VCaP (cell line): ENCODE results near the gene HBM.
"Not testable (repeated sequence)": the region's sequence is repeated elsewhere in the genome, so short reads cannot be mapped to it uniquely, and the experiment has no call there.

ENCODE experiments used
- H3K27ac ChIP-seq: fragments of 450-650 bp; 2 replicates; pipeline ENCODE4 v1.5.1; 2017
- TF ChIP-seq, protein P1 (sequence below): fragments of 450-650 bp; conservative IDR thresholded peaks from 2 replicates; pipeline ENCODE4 v1.5.1; 2017; ENCODE audit warnings: mild to moderate bottlenecking, moderate library complexity

Gene HBM

DNA sequence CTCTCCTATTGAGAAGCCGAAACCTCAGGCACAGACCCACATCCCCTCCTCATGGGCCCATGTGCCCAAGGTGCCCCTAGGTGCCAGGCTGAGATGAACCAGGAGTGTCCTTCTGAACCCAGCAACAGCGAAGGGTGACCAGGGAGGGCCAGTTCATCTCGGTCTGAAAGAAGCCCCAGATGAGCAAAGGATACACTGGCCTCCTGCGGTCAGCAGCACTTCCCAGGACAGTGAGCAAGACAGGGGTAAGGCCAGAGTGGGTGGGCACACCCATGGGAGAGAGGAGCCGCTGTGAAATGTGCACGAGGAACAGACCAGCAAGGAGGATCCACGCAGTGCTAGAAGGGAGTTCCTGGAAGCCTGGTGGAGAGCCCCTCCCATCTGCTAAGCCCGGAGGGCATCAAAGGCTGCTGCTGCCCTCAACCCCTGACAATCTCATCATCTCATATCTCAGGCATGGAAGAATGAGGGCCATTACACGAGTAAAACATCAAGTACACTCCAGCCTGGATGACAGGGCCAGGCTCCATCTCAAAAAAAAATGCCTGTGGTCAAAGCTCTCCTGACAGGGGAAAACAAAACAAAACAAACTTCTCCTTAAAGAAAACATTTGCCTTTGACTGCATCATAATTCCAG is 16.6 kb upstream of the HBM start:
- H3K27ac ChIP-seq: no peak overlapping the region
- TF ChIP-seq, protein P1, sequence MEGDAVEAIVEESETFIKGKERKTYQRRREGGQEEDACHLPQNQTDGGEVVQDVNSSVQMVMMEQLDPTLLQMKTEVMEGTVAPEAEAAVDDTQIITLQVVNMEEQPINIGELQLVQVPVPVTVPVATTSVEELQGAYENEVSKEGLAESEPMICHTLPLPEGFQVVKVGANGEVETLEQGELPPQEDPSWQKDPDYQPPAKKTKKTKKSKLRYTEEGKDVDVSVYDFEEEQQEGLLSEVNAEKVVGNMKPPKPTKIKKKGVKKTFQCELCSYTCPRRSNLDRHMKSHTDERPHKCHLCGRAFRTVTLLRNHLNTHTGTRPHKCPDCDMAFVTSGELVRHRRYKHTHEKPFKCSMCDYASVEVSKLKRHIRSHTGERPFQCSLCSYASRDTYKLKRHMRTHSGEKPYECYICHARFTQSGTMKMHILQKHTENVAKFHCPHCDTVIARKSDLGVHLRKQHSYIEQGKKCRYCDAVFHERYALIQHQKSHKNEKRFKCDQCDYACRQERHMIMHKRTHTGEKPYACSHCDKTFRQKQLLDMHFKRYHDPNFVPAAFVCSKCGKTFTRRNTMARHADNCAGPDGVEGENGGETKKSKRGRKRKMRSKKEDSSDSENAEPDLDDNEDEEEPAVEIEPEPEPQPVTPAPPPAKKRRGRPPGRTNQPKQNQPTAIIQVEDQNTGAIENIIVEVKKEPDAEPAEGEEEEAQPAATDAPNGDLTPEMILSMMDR: no peak

DNA sequence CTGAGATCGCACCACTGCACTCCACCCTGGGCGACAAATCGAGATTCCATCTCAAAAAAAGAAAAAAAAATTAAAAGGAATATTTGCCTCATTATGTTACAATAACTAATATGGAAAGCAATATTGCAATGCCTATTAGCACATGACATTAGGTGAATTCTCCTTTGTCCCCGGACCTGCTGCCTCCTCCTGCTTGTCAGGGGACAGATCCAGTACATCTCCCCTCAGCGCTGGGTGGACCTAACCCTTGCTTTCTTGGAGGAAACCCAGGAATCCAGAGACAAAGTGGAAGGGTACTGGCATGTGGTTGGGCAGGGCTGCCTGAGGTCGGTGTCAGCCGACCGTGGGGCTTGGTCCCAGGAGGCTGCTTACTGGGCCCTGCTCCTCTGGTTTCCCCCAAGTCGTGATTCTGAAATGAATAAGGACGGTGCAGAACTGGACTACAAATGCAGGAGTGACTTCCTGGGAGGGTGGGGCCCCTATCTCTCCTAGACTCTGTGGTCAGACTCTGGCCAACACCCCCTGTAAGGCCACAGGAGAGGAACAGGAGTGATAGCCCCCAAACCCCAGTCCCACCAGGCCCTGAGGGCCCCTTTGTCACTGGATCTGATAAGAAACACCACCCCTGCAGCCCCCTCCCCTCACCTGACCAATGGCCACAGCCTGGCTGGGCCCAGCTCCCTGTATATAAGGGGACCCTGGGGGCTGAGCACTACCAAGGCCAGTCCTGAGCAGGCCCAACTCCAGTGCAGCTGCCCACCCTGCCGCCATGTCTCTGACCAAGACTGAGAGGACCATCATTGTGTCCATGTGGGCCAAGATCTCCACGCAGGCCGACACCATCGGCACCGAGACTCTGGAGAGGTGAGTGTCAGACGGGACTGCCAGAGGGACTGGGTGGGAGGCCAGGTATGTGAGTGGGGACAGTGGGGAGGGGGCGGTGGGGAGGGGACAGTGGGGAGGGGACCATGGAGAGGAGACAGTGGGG is 13.3 kb upstream of the HBM start, which contains the start of gene HBZ:
HBZ (plus strand) TSS at position 504 of the 988 bp plus-strand sequence; CDS start at position 770, 266 bp downstream.
- TF ChIP-seq, protein P1: no peak
- H3K27ac ChIP-seq: no peak within 1 kb of the TSS

DNA sequence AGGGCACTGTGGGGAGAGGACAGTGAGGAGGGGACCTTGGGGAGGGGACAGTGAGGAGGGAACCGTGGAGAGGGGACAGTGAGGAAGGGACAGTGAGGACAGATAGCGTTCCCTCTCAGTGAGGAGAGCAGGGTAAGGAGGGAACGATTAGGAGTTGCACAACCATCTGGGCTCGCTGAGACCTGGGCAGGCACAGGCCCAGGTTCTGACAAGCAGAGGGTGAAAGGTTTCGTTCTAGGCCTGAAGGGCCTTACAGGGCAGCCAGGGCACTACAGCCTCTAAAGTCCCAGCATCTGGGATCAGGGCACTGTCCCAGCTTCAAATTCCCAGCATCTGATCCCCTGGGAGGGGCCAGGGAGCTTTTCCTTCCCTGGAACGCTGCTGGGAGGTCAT is 12.7 kb upstream of the HBM start:
- H3K27ac ChIP-seq: not testable (repeated sequence)

DNA sequence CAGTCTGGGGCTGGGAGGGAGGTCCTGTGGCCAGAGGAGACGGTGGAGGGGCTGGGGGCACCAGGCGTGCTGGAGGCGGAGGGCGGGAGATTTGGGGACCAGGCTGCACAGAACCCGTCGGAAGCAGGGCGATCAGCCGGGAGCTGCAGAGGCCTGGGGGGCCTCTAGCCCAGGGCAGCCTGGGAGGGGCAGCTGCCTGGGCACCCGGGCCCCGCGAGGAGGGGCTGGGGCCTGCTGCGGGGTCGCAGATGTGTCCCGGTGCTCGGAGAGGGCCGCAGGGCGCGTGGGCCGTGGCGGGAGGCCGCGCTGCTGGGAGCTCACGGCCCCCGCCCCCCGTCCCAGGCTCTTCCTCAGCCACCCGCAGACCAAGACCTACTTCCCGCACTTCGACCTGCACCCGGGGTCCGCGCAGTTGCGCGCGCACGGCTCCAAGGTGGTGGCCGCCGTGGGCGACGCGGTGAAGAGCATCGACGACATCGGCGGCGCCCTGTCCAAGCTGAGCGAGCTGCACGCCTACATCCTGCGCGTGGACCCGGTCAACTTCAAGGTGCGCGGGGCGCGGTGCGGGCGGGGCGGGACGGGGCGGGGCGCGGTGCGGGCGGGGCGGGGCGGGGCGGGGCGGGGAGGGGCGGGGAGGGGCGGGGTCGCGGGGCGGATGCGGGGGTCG is 12.1 kb upstream of the HBM start:
- not testable (repeated sequence) for H3K27ac ChIP-seq

DNA sequence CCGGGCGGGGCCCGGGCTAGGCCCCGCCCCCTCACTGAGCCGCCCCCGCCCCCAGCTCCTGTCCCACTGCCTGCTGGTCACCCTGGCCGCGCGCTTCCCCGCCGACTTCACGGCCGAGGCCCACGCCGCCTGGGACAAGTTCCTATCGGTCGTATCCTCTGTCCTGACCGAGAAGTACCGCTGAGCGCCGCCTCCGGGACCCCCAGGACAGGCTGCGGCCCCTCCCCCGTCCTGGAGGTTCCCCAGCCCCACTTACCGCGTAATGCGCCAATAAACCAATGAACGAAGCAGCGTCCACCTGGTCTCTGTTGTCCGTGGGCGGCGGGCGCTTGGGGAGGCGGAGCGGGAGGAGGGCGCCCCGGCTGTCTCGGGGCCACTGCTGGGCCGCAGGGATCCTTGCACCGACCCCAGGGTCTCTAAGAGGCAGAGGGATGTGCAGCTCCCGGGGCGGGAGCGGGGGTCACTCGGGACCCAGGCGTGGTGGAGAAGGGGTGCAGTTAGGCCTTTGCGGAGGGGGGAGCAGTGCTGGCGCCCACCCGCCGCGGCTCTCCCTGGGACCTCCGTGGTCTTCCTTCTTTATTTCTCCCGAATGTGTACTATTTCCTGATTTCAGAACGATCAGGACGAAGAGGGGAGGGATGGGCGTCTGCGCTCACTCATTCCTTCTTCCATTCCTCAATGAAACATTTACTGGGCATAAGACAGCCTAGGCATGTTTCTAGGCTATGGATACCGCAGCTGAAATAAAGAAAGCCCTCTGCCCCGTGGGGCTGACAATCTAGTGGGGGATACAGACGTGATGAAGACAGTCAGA is 11.4 kb upstream of the HBM start:
- H3K27ac ChIP-seq: peak overlapping the region; percentile 24; the same call in 1 of the 2 replicates

DNA sequence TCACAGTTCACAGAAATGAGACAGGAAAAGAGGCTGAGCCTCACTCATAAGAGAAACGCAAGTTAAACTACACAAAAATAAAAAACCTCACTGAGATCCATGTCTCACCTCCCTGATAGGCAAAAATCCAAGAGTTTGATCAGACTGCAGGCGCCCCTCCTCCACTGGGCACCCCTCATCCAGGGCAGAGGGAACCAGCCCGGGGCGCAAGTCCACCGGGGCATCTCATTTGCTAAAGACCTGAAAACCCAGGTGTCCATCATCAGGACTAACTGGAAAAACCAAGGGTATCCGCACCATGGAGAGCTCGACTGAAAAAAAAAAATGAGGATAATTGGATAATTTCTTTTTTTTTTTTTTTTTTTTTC is 10.8 kb upstream of the HBM start:
- H3K27ac ChIP-seq: peak overlapping the region; percentile 24; the same call in 1 of the 2 replicates
- TF ChIP-seq, protein P1: no peak

More for the DNA sequence above, 11.4 kb upstream of the HBM start:
- TF ChIP-seq, protein P1: no peak

DNA sequence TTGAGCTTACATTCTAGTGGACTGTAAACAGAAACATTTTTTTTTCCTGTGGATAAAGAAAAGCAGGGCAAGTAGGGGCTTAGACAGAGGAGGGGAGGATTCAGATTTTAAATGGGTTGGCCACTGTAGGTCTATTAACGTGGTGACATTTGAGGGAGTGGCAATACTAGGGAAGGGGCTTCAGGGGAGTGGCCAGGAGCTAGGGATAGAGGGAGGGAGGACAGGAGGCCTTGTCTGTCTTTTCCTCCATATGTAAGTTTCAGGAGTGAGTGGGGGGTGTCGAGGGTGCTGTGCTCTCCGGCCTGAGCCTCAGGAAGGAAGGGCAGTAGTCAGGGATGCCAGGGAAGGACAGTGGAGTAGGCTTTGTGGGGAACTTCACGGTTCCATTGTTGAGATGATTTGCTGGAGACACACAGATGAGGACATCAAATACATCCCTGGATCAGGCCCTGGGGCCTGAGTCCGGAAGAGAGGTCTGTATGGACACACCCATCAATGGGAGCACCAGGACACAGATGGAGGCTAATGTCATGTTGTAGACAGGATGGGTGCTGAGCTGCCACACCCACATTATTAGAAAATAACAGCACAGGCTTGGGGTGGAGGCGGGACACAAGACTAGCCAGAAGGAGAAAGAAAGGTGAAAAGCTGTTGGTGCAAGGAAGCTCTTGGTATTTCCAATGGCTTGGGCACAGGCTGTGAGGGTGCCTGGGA is 6.5 kb upstream of the HBM start:
- TF ChIP-seq, protein P1: no peak
- H3K27ac ChIP-seq: no peak overlapping the region

DNA sequence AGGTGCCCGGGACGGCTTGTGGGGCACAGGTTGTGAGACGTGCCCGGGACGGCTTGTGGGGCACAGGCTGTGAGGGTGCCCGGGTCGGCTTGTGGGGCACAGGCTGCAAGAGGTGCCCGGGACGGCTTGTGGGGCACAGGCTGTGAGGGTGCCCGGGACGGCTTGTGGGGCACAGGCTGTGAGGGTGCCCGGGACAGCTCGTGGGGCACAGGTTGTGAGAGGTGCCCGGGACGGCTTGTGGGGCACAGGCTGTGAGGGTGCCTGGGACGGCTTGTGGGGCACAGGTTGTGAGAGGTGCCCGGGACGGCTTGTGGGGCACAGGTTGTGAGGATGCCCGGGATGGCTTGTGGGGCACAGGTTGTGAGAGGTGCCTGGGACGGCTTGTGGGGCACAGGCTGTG is 5.5 kb upstream of the HBM start:
- not testable (repeated sequence) for H3K27ac ChIP-seq
